Endothelial cell of umbilical vein (primary cell): Measurements from ENCODE around the gene HDAC7.

Experiments used
- EZH2 ChIP-seq: IDR thresholded peaks from 2 replicates; pipeline ENCODE4 v1.6.1; 2012; ENCODE audit warnings: borderline replicate concordance, low read depth, mild to moderate bottlenecking, moderate library complexity, low read length, inconsistent platforms; ENCODE audit not compliant: severe bottlenecking
- JUN ChIP-seq: IDR thresholded peaks from 2 replicates; pipeline ENCODE4 v1.6.1; 2011; ENCODE audit warnings: borderline replicate concordance, low read depth; ENCODE audit not compliant: insufficient read length, insufficient read depth
- MYC ChIP-seq: IDR thresholded peaks from one replicate; pipeline ENCODE4 v1.6.1; 2011; ENCODE audit warnings: mild to moderate bottlenecking, low read depth, low read length
- POLR2A ChIP-seq: IDR thresholded peaks from 2 replicates; pipeline ENCODE4 v1.6.1; 2012; ENCODE audit warnings: low read depth, mild to moderate bottlenecking, control low read depth, low read length
- TF ChIP-seq, protein P1 (sequence below), 2 donors: IDR thresholded peaks; 1 replicate in 1 of 2; 2 replicates in 1 of 2; pipeline ENCODE4 v1.5.1; 2011; ENCODE audit warnings: low read length in 2 of 2, mild to moderate bottlenecking in 2 of 2, moderate library complexity in 2 of 2, control low read depth in 1 of 2, inconsistent platforms in 1 of 2, low read depth in 1 of 2; ENCODE audit not compliant: insufficient read depth in 1 of 2; ENCODE audit errors: extremely low read depth in 1 of 2

DNA sequence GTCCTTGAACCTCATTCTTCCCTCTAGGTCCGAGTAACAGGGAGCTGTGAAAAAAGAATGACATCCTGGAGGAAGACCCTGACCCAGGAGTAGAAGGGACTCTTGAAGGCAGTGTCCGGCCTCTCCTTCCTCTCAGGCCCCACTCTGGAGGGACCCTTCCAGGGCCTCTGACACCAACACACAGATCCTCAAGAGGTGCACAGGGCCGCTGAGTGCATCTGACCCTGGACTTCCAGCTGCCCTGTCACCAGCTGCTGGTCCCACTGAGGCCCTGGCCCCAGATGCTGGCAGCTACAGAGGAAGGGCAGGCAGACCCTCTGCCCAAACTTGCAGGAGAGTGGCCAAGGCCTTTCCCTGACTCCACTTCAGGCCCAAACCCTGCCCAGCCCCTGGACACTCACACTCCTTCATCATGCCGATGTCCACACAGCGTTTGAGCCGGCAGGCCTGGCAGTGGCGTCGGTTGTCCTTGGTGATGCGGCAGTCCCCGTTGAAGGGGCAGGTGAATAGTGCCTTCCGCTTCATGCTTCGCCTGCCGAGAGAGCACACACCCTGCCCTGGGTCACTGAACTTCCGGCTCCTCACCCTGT is 45.0 kb upstream of the HDAC7 start:
- TF ChIP-seq, protein P1, sequence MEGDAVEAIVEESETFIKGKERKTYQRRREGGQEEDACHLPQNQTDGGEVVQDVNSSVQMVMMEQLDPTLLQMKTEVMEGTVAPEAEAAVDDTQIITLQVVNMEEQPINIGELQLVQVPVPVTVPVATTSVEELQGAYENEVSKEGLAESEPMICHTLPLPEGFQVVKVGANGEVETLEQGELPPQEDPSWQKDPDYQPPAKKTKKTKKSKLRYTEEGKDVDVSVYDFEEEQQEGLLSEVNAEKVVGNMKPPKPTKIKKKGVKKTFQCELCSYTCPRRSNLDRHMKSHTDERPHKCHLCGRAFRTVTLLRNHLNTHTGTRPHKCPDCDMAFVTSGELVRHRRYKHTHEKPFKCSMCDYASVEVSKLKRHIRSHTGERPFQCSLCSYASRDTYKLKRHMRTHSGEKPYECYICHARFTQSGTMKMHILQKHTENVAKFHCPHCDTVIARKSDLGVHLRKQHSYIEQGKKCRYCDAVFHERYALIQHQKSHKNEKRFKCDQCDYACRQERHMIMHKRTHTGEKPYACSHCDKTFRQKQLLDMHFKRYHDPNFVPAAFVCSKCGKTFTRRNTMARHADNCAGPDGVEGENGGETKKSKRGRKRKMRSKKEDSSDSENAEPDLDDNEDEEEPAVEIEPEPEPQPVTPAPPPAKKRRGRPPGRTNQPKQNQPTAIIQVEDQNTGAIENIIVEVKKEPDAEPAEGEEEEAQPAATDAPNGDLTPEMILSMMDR (IDR thresholded peaks at IDR 0.05; ENCODE audit: extremely low read depth in 1 of 2, insufficient read depth in 1 of 2, low read depth in 1 of 2, low read length in 2 of 2): no peak
- no peak for TF ChIP-seq POLR2A
- TF ChIP-seq JUN: no peak
- TF ChIP-seq EZH2: no peak
- no peak for TF ChIP-seq MYC
